HG02588 (cell line): ENCODE measurements around the gene WDR1.

ENCODE experiments used
- ATAC-seq: cut with Tn5 transposase; IDR thresholded peaks from one replicate; pipeline ENCODE4 v1.9.1; 2021; ENCODE audit warnings: mild to moderate bottlenecking, moderate library complexity; ENCODE audit not compliant: unreplicated experiment

The WDR1 gene

DNA sequence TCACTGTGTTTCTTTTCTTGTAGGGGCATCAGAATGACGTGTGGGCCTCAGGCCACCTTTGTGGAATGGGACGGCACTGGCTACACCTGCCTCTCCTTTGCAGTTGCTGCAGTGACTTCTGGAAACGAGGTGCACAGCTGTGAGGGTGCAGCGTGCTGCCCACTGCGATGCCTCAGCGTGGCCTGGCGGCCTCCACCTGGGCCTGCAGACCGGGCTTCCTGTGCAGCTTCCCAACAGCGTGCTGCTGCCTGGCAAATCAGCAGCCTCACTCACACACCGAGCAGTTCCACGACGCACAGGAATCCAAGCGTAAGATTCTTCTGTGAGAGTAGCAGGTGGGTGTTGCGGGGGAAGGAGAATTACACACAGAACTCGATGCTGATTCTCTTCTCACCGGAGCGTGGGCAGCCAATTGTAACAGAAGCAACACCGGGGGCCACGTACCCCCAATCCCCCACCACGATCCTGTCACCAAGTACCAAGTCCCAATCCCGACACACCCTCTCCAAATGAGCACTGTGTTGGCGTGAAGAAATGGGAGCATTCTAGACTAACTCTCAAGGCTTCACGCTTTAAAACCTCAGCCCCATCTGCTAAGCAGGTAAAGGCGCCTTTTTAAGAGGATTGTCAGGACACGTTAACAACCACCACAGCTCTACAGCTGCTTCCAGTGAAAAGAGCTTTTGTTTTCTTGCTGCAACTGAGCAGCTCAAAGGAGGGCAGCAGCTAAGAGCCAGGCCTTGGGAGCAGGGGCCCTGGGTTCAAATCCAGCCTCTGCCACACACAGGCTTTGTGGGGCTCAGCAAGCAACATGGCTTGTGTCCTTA, 16.9 kb downstream of the WDR1 start:
- no peak for ATAC-seq

DNA sequence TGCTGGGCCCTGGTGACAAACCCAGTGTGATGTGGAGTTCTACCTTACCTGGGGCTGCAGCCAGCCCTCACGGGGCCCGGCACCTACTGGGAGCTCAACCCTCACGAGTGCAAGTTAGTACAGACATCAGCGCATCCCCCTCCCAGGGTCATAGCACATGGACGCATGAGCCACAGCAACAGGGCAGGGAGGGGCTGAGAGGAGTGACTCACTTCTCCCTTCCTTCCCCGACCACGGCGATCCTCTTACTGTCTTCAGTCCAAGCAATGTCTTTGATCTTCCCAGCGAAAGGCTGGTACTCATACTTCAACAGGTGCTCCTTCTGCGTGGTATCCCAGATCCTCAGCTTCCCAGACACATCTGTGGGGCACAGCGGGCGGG, 17.8 kb downstream of the WDR1 start:
- ATAC-seq: no peak

DNA sequence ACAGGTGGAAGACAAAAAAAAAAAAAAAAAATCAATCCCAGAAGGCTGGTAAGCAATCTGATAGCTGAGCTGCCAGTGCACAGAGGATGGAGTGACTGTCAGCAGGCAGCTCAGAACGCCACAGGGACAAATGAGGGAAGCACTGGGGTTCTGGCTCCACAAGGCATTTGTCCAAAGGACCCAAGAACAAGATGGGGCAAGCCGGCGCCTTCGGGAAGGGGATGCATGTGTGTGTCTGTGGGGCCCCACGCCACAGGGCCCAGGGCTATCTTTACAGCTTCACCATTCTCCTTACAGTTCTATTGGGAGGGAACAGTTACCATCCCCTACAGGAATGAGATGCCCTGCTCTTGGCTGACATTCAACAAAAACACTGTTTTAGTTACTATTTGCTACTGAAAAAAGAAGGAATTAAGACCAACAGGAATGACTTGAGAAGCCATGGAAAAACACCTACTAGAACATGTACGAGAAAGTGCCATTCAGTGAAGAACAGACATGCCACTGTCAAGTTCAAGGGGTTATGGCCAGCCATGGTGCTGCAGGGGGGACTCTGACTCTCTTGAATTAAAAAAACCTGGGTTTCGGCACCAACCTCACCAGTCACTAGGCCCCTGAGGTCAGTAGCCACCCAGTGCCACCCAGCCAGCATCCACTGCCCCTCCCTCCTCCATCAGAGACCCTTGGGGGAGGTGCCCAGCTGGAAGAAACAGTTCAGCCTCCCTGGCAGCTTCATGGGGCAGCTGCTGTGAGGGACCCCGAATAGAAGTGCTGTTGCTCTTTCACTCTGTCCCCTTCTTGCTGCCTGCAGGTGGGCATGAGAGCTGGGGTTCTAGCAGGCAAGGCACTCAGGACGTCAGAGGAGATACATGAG, 18.5 kb downstream of the WDR1 start:
- ATAC-seq: no peak

DNA sequence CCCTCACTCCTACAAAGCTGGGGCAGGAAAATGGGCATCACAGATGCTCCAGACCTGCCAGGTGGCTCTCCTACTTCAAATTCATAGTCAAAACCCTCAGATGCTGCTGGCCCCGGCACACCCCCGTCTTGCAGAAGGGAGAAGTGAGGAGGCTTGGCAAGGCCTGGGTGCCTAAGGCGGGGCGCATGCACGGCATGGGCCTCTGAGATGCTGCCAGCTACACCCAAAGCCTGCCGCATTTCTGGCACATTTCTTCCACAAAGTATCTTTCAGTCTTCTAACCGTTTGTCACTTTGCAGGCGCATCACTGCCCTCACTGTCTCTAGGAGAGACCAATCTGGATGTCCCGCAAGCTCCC, 19.6 kb downstream of the WDR1 start:
- ATAC-seq: no peak

DNA sequence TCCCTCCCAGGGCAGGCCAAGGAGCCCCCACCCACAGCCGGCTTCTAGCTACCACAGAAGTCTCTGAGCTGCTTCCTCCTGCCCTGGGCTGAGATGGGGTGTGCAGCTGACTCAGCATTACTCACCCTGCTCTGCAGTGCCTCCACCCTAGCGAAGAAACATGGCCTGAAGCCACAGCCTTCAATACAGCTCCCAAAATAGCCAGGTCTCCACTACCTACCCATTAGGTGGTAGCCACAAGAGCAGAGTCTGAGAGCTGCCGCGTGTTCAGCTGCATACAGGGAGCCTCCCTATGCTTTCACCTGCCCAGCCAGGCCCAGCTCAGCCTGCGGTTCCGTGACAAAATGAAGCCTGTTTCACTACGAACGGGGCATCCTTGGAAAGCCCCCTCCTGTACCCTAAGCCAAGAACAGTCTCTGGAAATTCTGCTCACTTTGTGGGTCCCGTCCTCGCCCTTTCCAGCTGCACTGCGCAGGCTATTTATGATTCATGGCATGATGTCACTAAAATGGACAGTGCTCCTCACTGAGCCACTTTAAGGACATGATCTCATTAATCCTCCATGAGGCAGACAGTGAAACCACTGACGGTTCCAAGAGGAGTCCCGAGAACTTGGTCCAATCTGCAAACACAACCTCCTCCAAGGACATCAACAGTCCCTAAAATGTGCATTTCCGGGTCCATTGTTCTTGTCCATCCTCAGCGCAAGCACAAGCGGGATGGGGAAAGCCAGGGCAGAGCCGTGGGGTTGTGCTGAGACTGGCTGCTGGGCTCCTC, 20.2 kb downstream of the WDR1 start:
- peak; percentile 83 for ATAC-seq

DNA sequence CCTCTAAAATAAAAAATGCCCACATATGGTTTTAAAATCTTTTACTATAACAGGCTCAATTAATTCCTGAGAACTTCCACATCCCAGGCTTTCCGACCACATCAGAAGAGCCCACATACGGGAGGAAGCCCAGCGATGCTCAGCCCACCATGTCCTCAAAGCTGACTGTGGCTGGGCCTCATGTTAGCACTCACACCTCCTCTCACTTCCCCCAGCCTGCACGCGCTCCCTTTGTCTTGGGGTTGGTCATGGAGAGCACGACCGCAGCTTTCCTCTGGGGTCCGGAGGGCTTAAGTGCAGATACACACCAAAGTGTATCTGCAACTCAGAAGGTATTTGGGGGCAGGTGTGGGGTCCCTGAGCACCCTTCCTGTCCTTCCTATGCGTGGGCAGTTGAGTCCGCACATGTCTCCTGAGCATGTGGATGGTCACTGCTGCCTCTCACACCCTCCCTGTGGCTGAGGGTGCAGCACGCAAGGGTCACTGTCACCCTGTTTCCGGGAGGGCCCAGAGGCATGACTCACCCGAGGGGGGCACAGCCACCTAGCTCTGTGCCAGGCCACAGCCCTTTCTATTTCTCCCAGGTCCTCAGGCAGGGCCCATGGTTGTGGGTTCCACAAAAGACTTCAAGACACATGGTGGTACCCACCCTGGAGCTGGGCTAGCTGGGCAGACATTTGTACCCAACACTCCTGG, 21.2 kb downstream of the WDR1 start:
- ATAC-seq: no peak

DNA sequence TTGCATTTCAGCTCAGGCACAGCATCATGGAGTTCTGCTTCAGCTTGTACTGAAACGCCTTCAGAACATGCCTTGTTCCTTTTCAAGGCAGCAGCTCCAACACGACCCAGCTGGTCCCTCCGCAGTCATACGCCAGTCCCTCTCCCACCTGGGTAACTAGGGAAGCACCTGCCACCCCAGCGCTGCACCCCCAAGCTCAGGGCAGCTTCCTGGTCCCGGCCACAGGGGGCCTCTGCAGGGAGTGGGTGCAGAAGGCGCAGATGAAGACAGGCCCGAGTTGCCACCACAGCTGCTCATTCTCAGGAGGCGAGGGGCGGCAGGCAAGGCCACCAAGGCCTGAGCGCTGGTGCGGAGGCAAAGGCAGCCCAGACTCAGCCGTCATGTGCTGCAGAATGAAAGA, 21.8 kb downstream of the WDR1 start:
- ATAC-seq: no peak

DNA sequence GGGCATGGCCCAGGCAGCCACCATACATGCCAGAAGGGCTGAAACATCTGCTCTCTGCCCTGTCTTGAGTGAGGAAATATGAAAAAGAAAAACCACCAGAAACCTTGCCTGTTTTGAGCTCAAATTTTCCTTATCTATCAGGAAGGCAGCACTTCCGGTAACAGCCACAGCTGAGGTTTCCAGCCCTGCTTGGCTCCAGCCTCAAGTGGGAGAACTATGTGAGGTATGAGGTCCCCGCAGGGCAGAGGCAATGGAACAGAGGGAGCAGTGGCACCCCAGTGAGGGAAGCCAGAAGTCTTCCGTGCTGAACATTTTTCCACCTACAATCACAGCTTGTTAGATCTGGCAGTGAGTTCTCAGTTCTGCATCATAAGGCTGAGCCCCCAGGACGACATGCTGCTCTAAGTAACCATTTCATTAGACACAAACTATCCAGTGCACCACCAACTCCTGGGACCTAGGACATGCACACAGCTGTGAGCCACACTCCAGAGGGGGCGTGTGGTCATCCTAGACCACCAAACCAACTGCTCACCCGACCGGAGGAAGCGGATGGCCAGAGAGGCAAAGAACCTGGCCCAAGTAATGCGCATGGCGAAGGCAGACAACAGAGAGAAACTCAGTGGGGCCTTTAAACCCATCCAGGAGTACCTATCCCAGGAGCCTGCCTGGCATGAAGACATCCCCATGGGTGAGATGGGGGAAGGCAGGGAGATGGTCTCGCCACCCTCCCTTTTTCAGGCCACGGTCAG, 22.6 kb downstream of the WDR1 start:
- ATAC-seq: no peak

DNA sequence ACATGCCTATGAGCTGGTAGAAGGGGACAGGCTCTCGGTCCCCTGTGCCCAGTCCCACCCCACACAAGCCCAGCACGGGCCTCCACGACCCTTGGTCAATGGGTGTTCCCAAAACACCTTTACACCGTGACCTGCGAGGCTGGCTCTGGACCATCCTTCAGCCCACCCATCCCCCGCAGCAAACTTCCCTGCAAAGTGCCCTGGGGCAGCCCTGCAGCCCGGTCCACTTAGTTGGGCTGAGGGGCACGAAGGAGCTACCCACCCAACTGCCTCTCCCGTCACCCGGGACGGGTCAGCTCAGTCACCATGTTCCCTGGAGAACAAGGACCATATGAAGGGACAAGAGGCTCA, 23.4 kb downstream of the WDR1 start:
- no peak for ATAC-seq

DNA sequence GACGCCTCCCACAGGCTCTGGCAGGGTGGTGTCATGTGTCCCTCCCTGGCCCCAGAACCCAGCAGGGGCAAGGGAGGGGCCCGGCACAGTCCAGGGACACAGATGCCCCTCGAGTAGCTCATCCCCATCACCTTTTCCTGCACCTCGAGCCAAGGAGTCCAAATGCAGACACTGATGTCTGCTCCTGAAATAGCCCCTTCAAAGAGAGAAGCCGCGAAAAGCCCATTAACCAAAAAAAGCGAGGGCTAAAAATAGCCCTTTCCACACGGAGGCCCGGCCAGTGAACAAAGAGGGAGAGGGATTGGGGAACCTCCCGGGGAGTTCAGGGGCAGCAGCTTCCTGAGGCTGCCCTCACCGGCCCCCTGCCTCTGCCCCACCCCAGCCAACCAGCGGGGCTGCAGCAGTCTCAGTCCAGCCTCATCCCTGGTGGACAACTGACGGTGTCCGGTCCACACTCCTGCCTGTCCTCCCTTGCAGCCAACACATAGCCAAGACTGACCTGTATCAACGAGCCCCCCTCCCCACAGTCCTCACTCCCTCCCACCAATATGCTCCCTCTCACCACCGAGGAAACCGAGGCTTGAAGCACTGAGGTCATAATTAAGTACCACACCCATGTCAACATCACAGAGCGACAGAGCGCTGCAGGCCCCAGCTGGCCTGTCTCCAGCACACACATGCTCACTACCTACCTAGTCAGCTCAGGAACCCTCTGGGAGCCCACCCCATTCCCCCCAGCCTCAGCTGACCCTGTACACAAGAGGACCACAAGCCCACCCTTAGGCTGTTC, 23.9 kb downstream of the WDR1 start:
- no peak for ATAC-seq

DNA sequence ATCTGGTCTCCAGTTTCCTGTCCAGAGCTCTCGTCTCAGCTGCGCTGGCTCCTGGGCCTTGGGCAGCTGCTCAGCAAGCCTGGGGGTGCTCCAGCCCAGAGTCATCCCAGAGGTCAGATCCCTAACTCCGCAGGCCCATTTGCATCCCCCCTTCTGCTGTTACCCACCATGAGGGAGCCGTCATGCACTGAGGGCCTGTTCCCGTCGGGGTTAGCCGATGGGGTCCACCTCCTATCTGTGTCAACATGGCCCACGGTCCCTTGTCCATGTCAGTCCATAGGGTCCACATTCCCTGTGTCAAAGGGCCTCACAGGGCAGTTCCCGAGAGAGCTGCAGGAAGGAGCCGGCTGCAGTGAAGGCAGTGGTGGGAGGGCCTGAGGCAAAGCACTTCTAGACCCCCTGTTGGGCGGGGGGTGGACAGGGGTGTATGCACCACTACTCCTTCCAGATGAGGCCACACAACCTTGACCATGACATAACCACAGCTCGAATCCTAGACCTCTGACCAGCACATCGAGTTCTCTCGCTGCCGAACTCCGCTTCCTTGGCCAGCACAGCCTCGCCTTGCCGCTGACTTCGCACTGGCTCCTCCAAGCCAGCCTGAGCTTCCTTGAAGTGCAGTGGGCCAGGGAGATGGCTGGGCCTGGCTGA, 24.9 kb downstream of the WDR1 start:
- ATAC-seq: no peak

DNA sequence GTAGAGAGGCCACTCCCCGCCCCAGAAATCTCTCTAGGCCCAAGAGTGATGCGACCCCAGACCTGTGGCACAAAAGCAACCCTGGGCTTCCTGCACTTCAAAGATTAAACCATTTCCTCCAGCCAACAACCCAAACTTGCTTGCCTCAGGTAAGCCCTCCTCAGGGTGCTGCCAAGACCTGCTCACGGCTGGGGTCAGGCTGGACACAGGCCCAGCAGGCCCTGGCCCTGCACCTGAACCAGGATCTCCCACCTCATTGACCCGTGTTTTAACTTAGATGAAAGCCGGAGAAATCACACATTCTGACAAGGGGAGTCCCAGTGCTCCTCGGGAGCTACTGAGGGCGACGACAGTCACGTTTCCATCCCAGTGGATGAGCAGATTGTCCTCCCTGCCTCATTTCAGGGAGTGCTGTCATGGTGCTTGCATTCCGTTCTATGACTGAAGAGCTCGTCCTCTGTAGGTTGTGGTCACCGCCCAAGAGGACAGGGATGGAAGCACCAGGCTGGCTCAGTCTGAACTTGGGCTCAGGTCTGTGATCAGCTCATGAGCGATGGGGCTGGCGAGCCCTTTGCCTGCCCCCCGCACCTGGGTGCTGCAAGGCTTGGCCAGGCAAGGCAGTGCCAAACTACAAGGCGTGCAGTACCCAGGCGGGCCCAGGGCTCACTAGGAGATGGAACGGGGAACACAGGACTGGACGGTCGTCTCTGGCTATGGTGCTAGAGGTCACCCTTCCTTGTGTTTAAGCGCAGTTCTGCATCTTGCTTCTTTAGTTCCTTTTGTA, 25.9 kb downstream of the WDR1 start:
- no peak for ATAC-seq

DNA sequence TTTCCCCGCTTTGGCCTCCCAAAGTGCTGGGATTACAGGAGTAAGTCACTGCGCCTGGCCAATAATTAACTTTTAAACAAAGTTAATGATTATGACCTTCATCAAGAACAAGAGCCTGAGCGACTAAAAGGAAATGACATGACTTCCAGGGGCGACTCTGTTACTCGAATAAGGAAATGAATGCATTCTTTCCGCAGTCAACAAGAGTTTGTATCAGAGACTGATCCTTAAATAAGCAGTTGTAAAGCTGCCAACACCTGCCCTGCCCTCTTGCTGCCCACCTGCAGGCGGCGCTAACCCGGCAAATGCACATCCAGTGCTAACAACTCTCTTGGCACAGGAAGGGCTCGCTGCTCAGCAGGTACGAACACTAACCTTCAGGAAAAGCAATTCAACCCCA, 27.3 kb downstream of the WDR1 start:
- ATAC-seq: no peak

DNA sequence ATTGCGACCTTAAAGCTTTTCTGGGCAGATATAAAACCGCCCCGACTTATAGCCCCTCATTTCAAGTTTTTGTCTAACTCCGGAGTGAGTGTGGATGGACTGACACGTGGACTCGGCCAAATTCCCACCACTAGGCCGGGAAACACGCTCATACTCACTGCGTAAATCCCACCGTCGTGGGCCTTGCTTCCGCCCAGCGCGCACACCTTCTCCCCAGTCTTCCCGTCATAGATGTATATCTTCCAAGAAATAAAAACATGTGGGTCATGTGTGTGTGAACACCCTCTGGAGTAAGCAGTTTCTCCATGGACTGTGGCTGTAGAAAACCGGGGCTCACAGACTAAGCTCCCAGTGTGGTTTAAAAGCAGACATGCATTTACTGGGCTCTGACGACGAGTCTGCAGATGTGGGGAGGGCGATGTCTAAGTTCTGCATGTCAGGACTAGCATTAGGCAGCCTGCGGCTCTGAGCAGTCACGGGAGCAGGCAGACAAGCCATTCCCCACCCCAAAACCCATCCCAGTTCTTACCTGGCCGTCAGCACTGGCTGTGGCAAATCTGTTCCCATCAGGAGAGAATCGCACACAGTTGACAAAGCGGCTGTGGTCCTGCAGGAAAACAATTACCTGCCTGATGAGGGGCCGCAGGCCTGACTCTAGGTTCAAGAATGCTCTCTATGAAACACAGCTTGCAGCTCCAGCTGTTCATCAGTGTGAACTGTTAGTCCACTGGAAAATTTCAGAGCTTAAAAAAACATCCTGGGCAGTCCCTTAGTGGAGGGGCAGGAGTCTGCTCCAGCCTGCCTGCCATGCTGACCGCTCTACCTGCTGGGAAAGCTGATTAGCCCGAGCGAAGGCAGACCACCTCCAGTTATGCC, 28.2 kb downstream of the WDR1 start:
- ATAC-seq: no peak

DNA sequence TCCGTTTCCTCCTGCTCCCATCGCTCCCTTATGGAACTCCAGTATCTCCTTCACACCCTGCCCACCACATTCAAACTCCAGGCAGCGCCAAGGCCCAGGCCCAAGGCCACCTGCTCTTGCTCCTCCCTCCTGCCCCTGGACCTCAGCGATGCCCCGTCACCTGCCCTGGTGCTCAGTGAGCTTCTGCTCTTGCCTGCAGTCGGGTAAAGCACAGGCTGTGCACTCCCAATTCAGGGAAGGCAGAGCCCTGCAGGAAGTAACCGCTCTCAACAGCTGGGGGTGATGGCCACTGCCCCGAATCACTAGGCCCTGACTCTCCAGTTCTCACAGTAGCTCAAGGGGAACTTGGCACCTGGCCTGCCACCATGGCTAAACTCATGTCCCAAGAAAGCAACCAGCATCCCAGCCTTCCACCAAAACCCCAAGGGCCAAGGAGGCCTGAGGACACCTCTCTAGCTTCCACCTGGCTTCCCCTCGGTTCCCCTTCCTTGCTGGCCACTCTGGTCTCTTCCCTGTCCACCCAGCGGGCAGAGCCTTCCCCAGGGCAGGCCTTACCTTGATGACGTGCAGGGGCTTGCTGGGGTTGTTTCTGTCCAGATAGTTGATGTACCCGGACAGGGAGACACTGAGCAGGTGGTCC, 29.3 kb downstream of the WDR1 start:
- ATAC-seq: no peak

DNA sequence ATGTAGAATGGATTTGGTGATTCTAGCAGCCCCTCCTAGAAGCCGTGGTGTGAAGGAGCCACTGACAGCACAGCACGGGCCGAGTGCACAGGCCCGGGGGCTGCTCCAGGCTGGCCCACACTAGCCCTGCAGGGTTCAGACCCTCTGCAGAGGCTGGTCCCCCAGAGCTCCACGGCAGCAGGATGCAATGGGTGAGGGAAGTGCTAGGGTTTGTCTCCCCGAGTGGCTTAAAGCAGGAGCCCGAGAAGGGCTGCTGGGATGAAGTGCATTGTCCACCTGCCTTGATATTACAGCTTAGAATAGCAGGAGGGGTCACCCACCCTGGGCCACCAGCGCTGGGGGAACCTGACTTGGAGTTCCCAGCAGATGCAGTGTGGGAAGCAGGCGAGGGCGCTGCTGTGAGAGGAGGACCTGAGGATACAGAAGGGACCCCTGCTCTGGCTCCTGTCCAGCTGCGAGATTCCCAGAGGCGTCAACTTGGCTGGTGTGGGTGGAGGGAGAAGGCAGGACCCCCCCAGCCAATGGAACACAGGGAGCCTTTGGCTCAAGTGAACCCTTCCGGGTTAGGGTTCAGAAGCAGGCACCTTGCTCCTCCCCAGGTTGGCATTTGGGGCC, 30.0 kb downstream of the WDR1 start:
- no peak for ATAC-seq
